Lung (tissue), 12 donors: Measurements from ENCODE around the gene CPXM2. TPM values are rescaled to one million over a fixed set of nuclear protein-coding genes. Genes with fewer than 3 reads are reported as not detected.

ENCODE experiments used
- ATAC-seq: fragments of 200-7000 bp; cut with Tn5 transposase; one replicate; pipeline ENCODE4 v1.9.1; 2020; ENCODE audit warnings: moderate number of reproducible peaks; ENCODE audit not compliant: insufficient read depth, low FRiP score
- DNase-seq, 3 donors: peaks; one replicate each; pipeline ENCODE4 v3.0.0-alpha.2; 2013 to 2017
- H3K27ac ChIP-seq, 2 donors: one replicate each; pipeline ENCODE4 v1.5.1; 2013; ENCODE audit warnings: mild to moderate bottlenecking in 2 of 2, moderate library complexity in 2 of 2, control low read depth in 1 of 2, inconsistent platforms in 1 of 2, low read depth in 1 of 2, low read length in 1 of 2
- H3K27me3 ChIP-seq, 3 donors: one replicate each; pipeline ENCODE4 v1.5.1; 2013; ENCODE audit warnings: low read length in 2 of 3; ENCODE audit not compliant: control insufficient read depth in 3 of 3, insufficient read depth in 3 of 3
- H3K36me3 ChIP-seq, 4 donors: one replicate each; pipeline ENCODE4 v1.5.1; 2013; ENCODE audit warnings: low read length in 4 of 4, mild to moderate bottlenecking in 1 of 4, moderate library complexity in 1 of 4; ENCODE audit not compliant: control insufficient read depth in 4 of 4, insufficient read depth in 4 of 4
- H3K4me1 ChIP-seq, 5 donors: one replicate each; pipeline ENCODE4 v1.5.1; 2013; ENCODE audit warnings: low read length in 5 of 5, mild to moderate bottlenecking in 2 of 5, moderate library complexity in 1 of 5; ENCODE audit not compliant: control insufficient read depth in 5 of 5, insufficient read depth in 5 of 5
- H3K4me3 ChIP-seq: one replicate; pipeline ENCODE4 v1.5.1; 2013; ENCODE audit warnings: mild to moderate bottlenecking, control low read depth, moderate library complexity
- H3K9ac ChIP-seq, 2 donors: one replicate each; pipeline ENCODE4 v1.5.1; 2013; ENCODE audit warnings: low read length in 2 of 2, control low read depth in 1 of 2; ENCODE audit not compliant: insufficient read depth in 1 of 2
- H3K9me3 ChIP-seq, 4 donors: one replicate each; pipeline ENCODE4 v1.5.1; 2013; ENCODE audit warnings: low read length in 3 of 4, mild to moderate bottlenecking in 1 of 4, moderate library complexity in 1 of 4; ENCODE audit not compliant: control insufficient read depth in 4 of 4, insufficient read depth in 3 of 4
- CTCF ChIP-seq: IDR thresholded peaks from 2 replicates; pipeline ENCODE4 v1.5.1; 2012; ENCODE audit warnings: mild to moderate bottlenecking; ENCODE audit errors: control extremely low read depth, extremely low read depth
- WGBS, 2 donors: extraction: QIAGEN DNeasy Blood & Tissue Kit; methylation state at CpG; one replicate each; pipeline ENCODE4 v1.1.7; 2013; 5-methylcytosine and 5-hydroxymethylcytosine counted together
- polyA plus RNA-seq, 2 donors: library from polyadenylated mRNA; stranded (reverse); fragments of 200-250 nt; gene quantifications; one replicate each; pipeline ENCODE4 v1.2.1, GENCODE V29; 2013
- total RNA-seq, 2 donors: library from RNA; depleted of rRNA in 1 of 2; stranded (reverse); fragments of >200 nt in 1 of 2; gene quantifications; one replicate each; pipeline ENCODE4 v1.2.1, GENCODE V29; 2014 to 2021
- donor health status: control.
- donor health status: control.
- donor health status: Bipolar disorder and iron deficiency.
- donor health status: healthy.
- donor health status: DM: yes; HTN: yes; CAD: no.

The CPXM2 gene
- total and polyA plus RNA-seq, 4 donors, result 0.66 to 5.0 (median 2.1) TPM

- ATAC-seq (no peak), DNase-seq (no peak)
- Histone ChIP-seq H3K9ac (no peak overlapping the region), H3K27me3 (no peaks in the 10 kb centered on the region), H3K27ac (no peak overlapping the region), H3K4me3 (no peak overlapping the region), H3K4me1 (no peaks in the 10 kb centered on the region), H3K9me3 (peaks cover 0 to 18% (median 0%) of the 10 kb centered on the region in 4 donors), H3K36me3 (no peaks in the 10 kb centered on the region)
- 75 to 81% methylated on average over 5 of the region's 5 CpGs for WGBS, 2 donors
- no peak for TF ChIP-seq CTCF
Observed at GRCh38 chr10:123787566-123787965, 104.0 kb downstream of the CPXM2 start.

GRCh38 chr10:123786896-123787295, 104.7 kb downstream of the CPXM2 start:
- no peak for ATAC-seq
- Histone ChIP-seq H3K9ac (no peak overlapping the region), H3K9me3 (peaks cover 0 to 18% (median 0%) of the 10 kb centered on the region in 4 donors), H3K27me3 (peaks cover 0 to under 1% (median 0%) of the 10 kb centered on the region in 3 donors), H3K4me1 (no peaks in the 10 kb centered on the region), H3K4me3 (no peak overlapping the region), H3K36me3 (no peaks in the 10 kb centered on the region), H3K27ac (no peak overlapping the region)
- DNase-seq, result no peak
- WGBS, 2 donors, result 10 to 29% methylated on average over 1 of the region's 1 CpG
- no peak for TF ChIP-seq CTCF

- Histone ChIP-seq H3K36me3 (no peaks in the 10 kb centered on the region), H3K27ac (no peak overlapping the region), H3K4me1 (no peaks in the 10 kb centered on the region), H3K27me3 (peaks cover 0 to 4% (median 0%) of the 10 kb centered on the region in 3 donors), H3K4me3 (no peak overlapping the region), H3K9me3 (peaks cover 0 to 14% (median 0%) of the 10 kb centered on the region in 4 donors), H3K9ac (no peak overlapping the region)
- 89 to 90% methylated on average over 7 of the region's 7 CpGs for WGBS, 2 donors
- no peak for DNase-seq
- TF ChIP-seq CTCF, result no peak
- ATAC-seq, result no peak
Observed at GRCh38 chr10:123786306-123786705, 105.3 kb downstream of the CPXM2 start.

- ATAC-seq, result no peak
- 50 to 52% methylated on average over 7 of the region's 7 CpGs for WGBS, 2 donors
Observed at GRCh38 chr10:123784646-123785045, 107.0 kb downstream of the CPXM2 start.

More at GRCh38 chr10:123784646-123785045, 107.0 kb downstream of the CPXM2 start:
- Histone ChIP-seq H3K9me3 (peaks cover 0 to 8% (median 0%) of the 10 kb centered on the region in 4 donors), H3K4me3 (no peak overlapping the region), H3K4me1 (no peaks in the 10 kb centered on the region), H3K9ac (no peak overlapping the region), H3K27ac (no peak overlapping the region), H3K36me3 (no peaks in the 10 kb centered on the region), H3K27me3 (peaks cover 0 to 4% (median 0%) of the 10 kb centered on the region in 3 donors)
- TF ChIP-seq CTCF, result no peak
- DNase-seq, result no peak
